Kasumi-1 (cell line): ENCODE data around the gene PCYT1A.
"Not testable (repeated sequence)": the region's sequence is repeated elsewhere in the genome, so short reads cannot be mapped to it uniquely, and the experiment has no call there.

Experiments used
- DNase-seq, 2 experiments: peaks; one replicate each; lab custom pipeline; 2025; lab: John Stamatoyannopoulos, UW

Gene PCYT1A

GRCh38 chr3:196287090-196287439 lies 461 bp downstream of the PCYT1A start:
- DNase-seq = peak; percentile 52 to 61

DNA sequence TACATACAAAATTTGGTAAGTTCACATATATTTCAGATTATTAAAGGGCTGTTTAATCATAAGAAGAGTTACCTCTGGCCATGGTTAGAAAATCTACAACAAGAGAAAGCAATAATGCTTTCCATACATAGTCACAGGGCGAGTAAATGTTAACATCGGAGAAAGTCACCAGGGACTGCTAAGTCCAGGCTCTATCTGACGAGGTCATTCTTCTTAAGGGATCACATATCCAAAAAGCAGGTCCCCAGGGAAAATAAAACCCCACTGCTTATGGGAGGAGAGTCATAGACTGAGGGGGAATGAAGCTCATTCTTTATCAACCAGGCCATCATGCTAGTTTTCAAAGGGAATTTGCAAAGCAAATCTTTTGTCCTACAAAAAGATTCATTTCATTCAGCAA lies 3.1 kb downstream of the PCYT1A start:
- DNase-seq = no peak

DNA sequence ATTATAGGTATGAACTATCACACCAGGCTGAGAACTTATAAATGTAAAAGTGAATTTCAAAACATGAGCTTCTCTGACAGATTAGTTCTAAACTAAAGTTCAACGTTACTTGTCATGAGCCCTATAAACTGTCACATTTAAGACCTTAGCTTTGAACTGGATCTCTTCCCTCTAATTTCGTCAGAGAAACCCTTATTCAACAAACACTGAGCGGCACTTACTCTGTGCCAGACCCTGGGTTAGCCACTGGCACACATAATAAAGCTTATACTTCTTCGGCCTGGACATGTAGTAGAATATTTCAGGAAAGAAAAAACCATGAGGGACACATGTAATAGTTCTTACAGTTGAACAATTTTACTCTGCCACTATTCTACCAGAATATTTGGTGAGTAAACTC lies 5.6 kb downstream of the PCYT1A start:
- DNase-seq = no peak

DNA sequence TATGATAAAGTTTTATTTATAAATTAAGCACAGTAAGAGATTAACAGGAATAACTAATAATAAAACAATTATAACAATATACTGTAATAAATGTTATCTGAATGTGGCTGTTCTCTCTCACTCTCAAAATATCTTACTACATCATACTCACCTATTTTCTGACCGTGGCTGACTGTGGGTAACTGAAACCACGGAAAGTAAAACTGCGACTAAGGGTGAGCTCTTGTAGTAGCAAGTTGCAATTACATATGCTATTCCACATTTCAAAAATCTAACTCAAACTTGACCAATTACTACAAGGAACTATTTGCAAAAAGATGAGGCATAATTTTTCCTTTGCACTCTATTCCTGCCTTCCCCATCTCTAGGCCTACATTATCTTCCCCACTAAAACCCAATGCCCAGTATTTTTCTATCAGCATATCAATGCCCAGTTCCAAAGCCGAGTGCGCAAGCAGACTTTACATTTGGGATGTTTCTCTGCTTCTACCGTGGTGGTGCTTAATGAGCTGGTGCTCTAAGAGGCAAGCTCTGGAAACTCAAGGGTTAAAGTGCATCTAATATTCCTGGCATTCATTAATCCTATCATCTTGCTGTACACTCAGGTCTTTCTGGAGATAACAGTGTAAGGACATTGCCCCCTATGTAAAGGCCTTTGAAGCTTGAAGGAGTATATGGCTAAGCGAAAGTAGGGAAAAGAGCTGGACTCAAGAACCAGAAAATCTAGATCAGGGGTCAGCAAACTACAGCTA lies 6.7 kb downstream of the PCYT1A start:
- no peak for DNase-seq

DNA sequence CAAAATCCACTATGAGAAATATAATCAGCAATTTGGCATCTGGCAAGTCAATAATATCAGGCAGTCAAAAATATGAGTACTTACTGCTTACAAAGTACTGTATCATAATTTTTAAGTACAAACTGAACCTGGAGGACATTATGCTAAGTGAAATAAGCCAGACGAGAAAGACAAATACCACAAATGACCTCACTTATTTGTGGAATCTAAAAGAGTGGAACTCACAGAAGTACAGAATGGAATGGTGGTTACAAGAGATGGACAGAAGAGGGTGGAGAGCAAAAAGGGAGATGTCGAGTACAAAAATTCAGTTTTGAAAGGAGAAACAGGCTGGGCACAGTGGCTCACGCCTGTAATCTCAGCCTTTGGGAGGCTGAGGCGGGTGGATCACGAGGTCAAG lies 12.4 kb downstream of the PCYT1A start:
- DNase-seq = no peak

DNA sequence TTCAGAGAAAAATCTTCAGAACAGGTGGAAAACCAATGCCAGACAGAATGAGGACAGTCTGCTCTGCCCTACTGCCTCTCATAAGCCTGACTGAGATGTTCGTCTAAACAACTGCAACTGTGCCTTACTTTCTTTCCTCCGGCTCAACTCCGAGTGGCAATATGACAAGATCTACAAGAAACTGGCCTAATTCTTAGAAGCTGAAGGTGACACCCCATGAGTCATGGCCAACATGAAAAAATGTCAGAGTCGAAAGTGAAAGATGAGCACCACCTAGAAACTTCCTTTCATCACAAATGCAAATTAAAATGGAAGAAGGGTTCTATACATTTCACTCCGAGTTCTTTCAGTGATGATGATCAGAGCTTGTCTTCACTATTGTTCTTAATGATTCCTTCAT lies 12.9 kb downstream of the PCYT1A start:
- no peak for DNase-seq

DNA sequence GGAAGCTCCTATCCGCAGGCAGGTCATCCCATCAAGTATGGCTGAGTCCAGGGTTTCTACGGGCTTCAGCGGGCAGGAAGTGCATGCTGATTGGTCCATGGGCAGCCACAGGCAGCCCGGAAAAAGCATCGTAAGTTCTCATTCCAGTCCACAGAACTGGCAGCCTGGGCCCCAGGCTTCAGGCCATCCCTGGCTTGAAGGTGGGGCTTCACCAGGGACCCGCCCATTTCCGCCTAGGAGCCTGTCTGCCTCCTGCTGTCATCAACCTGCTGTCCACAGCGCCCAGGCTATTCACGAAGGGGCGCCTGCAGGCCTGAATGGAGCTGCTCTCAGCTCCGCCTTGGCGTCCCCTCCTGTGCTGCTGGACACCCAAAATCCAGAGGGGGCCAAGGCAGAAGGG lies 13.9 kb downstream of the PCYT1A start:
- no peak for DNase-seq

DNA sequence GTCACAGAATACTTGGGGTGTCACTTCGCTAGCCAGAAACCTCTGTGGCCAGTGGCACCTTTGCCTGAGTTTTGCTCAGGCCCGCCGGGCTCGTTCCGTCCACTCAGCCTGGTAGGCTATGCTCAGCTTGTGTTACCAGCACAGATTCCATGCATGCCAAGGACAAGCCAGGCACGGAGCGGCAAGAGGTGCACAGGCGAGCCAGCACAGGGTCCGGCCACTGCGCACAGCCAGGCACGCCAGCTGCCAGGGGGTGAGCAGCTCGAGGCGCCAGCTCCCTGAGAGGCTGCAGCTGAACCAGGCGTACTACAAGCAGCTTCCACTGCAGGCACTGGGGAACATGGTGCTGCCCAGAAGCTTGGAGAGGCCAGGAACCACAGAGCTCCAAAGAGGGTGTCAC lies 14.7 kb downstream of the PCYT1A start:
- DNase-seq = no peak

DNA sequence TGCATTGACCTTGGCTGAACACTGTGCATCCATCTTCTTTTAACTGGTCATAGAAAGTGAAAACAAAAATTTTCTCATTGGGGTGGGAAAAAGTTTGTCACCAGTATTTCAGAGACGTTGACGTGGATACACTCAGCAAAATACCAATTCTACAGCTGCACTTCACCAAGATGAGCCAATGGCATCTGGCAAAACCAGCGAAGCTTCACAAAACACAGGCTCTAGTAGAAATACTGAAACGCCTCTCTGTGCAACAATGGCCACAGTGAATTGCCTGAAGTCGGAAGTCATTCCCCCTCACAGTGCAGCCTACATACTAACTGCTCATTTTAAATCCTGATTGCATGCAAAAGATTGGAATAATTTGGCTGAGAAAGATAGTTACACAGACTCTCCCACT lies 17.0 kb downstream of the PCYT1A start:
- DNase-seq = no peak

DNA sequence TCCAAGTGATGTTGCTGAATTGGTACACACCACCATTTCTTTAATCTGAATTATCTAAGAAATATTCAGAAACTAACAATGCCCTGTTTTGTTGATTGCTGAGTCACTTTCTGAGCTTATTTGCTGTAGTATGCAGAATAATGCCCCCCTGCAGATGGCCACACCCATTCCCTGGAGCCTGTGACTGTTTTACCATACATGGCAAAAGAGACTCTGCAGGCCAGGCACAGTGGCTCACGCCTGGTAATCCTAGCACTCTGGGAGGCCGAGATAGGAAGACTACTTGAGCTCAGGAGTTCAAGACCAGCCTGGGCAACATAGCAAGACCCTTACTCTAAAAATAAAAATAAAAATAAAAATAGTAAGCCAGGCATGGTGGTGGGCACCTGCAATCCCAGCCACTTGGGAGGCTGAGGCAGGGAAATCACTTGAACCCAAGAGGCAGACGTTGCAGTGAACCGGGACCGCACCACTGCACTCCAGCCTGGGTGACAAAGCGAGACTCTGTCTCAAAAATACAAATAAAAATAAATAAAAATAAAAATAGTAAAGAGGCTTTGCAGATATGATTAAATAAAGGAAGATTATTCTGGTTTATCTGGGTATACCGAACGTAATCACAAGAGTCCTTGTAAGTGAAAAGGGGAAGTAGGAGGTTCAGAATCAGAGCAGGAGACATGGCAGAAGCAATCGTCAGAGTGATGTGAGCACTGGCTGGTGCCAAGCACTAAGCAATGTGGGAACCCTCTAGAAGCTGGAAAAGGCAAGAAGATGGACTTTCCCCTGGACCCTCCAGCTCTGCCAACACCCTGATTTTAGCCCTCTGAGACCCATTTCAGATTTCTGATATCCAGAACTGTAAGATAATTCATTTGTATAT lies 19.0 kb downstream of the PCYT1A start:
- DNase-seq = peak; percentile 16 to 34

GRCh38 chr3:196263819-196264218 lies 23.7 kb downstream of the PCYT1A start:
- no peak for DNase-seq

- no peak for DNase-seq
Measured at GRCh38 chr3:196260784-196261183, 26.7 kb downstream of the PCYT1A start.

GRCh38 chr3:196255776-196256175 lies 31.8 kb downstream of the PCYT1A start:
- no peak for DNase-seq

- DNase-seq = no peak
Measured at GRCh38 chr3:196254376-196255283, 32.9 kb downstream of the PCYT1A start.

DNA sequence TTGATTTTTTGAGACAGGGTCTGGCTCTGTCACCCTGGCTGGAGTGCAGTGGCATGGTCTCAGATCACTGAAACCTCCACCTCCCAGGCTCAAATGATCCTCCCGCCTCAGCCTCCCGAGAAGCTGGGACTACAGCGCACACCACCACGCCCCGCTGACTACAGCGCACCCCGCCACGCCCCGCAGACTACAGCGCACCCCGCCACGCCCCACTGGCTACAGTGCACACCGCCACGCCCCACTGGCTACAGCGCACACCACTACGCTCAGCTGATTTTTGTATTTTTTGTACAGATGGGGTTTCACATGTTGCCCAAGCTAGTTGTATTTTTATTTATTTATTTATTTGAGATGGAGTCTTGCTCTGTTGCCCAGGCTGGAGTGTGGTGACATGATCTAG lies 35.6 kb downstream of the PCYT1A start:
- no peak for DNase-seq

DNA sequence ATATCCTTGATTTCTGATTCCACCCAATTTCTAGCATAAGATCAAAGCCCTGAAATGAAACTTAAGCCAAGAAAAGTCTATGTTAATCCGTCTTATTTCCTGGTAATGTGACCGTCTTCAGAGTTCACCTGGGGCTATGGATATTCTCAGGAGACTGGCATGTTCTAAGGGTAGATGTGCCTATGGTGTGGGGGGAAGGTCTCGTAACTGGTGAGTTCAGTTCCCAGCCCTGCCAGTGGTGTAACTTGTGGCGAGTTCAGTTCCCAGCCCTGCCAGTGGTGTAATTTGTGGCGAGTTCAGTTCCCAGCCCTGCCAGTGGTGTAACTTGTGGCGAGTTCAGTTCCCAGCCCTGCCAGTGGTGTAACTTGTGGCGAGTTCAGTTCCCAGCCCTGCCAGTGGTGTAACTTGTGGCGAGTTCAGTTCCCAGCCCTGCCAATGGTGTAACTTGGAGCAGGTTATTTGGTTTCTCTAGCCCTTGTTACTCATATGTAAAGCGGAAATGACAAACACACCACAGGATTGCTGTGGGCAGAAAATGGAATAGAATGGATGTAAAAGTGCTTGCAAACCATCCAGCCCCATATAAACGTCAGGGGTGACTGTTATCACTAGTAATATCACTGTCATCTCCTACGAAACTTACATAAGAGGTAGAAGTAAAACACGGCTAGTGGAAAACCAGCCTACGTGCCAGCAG lies 40.8 kb downstream of the PCYT1A start:
- DNase-seq = no peak

- DNase-seq = not testable (repeated sequence)
Measured at GRCh38 chr3:196244166-196244565, 43.4 kb downstream of the PCYT1A start.

DNA sequence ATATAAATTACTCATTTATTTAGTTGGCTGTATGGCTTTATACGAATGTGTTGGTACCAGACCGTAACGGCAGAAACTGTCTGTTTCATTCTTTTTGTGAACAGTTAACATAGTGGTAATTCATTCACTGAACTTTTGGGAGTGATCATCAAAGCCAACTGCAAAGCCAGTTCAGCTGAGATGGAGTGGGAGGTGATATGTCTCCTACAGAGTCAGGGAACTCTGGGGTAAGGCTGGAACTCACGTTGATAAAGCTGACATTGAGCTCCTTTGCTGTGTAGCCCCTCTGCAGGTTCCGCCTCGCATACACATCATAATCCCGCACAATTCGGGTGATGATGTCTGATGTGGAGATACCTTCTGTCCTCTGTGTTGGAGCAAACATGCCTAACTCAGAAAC lies 45.8 kb downstream of the PCYT1A start:
- DNase-seq = no peak

DNA sequence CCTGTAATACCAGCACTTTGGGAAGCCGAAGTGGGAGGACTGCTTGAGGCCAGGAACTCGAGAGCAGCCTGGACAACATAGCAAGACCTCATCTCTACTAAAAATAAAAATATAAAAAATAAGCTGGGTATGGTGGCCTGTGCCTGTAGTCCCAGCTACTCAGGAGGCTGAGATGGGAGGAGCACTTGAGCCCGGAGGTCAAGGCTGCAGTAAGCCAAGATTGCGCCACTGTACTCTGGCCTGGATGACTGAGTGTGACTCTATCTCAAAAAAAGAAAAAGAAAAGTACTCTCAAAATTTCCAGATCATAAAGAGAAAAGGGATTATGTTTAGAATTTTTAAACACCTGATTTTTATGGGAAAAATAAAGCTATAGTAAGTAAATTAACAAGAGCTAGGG lies 47.1 kb downstream of the PCYT1A start:
- no peak for DNase-seq

GRCh38 chr3:196238612-196239560 lies 48.6 kb downstream of the PCYT1A start:
- DNase-seq = no peak

DNA sequence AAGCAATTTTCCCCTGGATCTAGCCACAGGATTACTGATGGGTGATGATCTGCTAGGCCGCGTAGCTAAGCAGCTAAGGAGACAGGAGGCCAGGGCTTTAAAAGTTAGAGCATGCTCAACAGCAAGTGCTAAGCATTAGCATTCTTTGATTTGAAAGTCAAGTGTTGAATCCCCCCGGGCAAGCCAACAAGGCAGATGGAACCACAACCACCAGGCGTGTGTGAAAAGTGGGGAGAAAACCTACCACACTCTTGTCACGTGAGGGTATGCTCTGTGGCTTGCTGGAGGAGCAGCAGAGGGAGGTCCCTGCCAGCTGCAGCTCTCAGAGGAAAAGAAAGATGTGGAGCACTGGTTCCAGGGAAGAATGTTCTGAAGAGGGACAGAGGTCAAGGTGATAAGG lies 50.3 kb downstream of the PCYT1A start:
- DNase-seq = no peak
